Transverse colon (tissue), 4 donors: ENCODE data around the gene TACC2.

Experiments used
- EP300 ChIP-seq: sonication (generic); formaldehyde crosslinking; IDR thresholded peaks from one replicate; pipeline ENCODE4 v1.6.1; 2017; ENCODE audit warnings: antibody characterized with exemption, low read depth
- POLR2A ChIP-seq: fragments of 450-650 bp; IDR thresholded peaks from one replicate; pipeline ENCODE4 v1.6.1; 2016; ENCODE audit warnings: antibody characterized with exemption, mild to moderate bottlenecking, moderate library complexity
- POLR2AphosphoS5 ChIP-seq, 3 donors: sonication (generic); formaldehyde crosslinking; IDR thresholded peaks; one replicate each; pipeline ENCODE4 v1.6.1; 2016; ENCODE audit warnings: antibody characterized with exemption in 3 of 3
- TF ChIP-seq, protein P1 (sequence below), 5 experiments: fragments of 200-600 bp in 3 of 5; fragments of 450-650 bp in 2 of 5; sonication (generic) in 3 of 5; IDR thresholded peaks; 1 replicate in 2 of 5; 2 replicates in 3 of 5; pipeline ENCODE4 v1.5.1; 2016 to 2017; ENCODE audit warnings: antibody characterized with exemption in 5 of 5, inconsistent platforms in 3 of 5, mild to moderate bottlenecking in 2 of 5, moderate library complexity in 1 of 5

DNA sequence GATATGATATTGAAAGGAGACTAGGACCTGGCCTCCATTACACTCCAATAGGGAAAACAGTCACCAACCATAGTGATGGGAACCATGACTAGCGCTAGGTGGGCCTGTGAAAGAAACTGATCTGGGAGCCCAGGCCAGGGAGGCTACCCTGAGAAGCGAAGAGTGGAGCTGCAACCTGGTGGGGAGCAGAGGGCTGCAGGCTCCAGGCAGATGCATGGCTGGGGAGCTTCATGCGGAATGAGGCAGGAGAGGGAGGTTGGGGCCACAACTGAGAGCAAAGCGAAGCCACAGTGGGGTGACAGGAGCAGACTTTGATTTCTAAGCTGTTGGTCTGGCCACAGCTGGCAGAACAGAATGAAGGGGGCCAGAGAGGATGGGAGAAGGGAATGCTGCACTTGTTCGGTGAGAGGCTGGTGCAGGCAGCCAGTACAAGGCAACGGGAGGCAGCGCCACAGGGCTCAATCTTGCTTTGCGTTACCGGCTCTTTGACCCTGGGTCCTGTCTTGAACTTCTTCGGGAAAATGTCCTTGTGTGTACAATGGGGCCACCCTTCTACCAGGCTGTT is 88.4 kb downstream of the TACC2 start:
- TF ChIP-seq POLR2A (no peak), EP300 (no peak), POLR2AphosphoS5 (IDR thresholded peaks at IDR 0.05) (no peak)
- TF ChIP-seq, protein P1, sequence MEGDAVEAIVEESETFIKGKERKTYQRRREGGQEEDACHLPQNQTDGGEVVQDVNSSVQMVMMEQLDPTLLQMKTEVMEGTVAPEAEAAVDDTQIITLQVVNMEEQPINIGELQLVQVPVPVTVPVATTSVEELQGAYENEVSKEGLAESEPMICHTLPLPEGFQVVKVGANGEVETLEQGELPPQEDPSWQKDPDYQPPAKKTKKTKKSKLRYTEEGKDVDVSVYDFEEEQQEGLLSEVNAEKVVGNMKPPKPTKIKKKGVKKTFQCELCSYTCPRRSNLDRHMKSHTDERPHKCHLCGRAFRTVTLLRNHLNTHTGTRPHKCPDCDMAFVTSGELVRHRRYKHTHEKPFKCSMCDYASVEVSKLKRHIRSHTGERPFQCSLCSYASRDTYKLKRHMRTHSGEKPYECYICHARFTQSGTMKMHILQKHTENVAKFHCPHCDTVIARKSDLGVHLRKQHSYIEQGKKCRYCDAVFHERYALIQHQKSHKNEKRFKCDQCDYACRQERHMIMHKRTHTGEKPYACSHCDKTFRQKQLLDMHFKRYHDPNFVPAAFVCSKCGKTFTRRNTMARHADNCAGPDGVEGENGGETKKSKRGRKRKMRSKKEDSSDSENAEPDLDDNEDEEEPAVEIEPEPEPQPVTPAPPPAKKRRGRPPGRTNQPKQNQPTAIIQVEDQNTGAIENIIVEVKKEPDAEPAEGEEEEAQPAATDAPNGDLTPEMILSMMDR (IDR thresholded peaks at IDR 0.05) = no peak
